PC-9 (cell line): ENCODE data around the gene INCA1. TPM values are rescaled to one million over a fixed set of nuclear protein-coding genes. Genes with fewer than 3 reads are reported as not detected.

Experiments used
- BruUV-seq: library from RNA; stranded (reverse); fragments of 400-500 nt; replicated peaks from 2 replicates; lab custom pipeline; 2021; lab: Mats Ljungman, UMichigan
- CTCF ChIA-PET: fragments of 300-600 bp; sonication (Branson Sonifier 250); formaldehyde crosslinking; loops from one replicate; lab custom pipeline; 2022; ENCODE audit warnings: antibody characterized with exemption; lab: Charles Lee
- POLR2A ChIA-PET: fragments of 300-600 bp; sonication (Branson Sonifier 250); formaldehyde crosslinking; loops from one replicate; lab custom pipeline; 2022; ENCODE audit warnings: antibody characterized with exemption; ENCODE audit not compliant: unreplicated experiment; lab: Charles Lee
- DNase-seq, 2 experiments: peaks; one replicate each; pipeline versions ENCODE4 v3.0.0 to v3.0.0-alpha.2; 2015 to 2022; ENCODE audit warnings: mixed read lengths in 1 of 2
- H2AFZ ChIP-seq: fragments of 200-600 bp; sonication (generic); 2 replicates; pipeline ENCODE4 v1.8.1; 2017; ENCODE audit warnings: antibody characterized with exemption
- H3F3A ChIP-seq: fragments of 200-600 bp; sonication (generic); 2 replicates; pipeline ENCODE4 v1.8.1; 2017; ENCODE audit warnings: antibody characterized with exemption, mild to moderate bottlenecking, low read depth; ENCODE audit not compliant: insufficient read depth
- H3K27ac ChIP-seq: fragments of 200-600 bp; sonication (generic); 2 replicates; pipeline ENCODE4 v1.6.1; 2016; ENCODE audit warnings: mixed run types
- H3K27me3 ChIP-seq: fragments of 200-600 bp; sonication (generic); 2 replicates; pipeline ENCODE4 v1.6.1; 2016; ENCODE audit warnings: low read depth, mixed run types; ENCODE audit not compliant: insufficient read depth
- H3K36me3 ChIP-seq: fragments of 200-600 bp; sonication (generic); 2 replicates; pipeline ENCODE4 v1.6.1; 2016; ENCODE audit warnings: low read depth, mixed run types
- H3K4me1 ChIP-seq: fragments of 200-600 bp; sonication (generic); replicated peaks from 2 replicates; pipeline ENCODE4 v1.6.1; 2016; ENCODE audit warnings: mixed run types; ENCODE audit not compliant: insufficient read depth
- H3K4me2 ChIP-seq: fragments of 200-600 bp; sonication (generic); 2 replicates; pipeline ENCODE4 v1.6.1; 2017; ENCODE audit warnings: mixed run types
- H3K4me3 ChIP-seq: fragments of 200-600 bp; sonication (generic); 2 replicates; pipeline ENCODE4 v1.6.1; 2016; ENCODE audit warnings: mixed run types
- H3K79me2 ChIP-seq: fragments of 200-600 bp; sonication (generic); 2 replicates; pipeline ENCODE4 v1.6.1; 2017; ENCODE audit warnings: low read depth, mixed run types
- H3K9me2 ChIP-seq: fragments of 200-600 bp; sonication (generic); 2 replicates; pipeline ENCODE4 v1.8.1; 2017; ENCODE audit warnings: mild to moderate bottlenecking; ENCODE audit not compliant: insufficient read depth
- H3K9me3 ChIP-seq: fragments of 200-600 bp; sonication (generic); 2 replicates; pipeline ENCODE4 v1.8.1; 2016; ENCODE audit warnings: low read depth; ENCODE audit not compliant: insufficient read depth
- H4K20me1 ChIP-seq: fragments of 200-600 bp; sonication (generic); 2 replicates; pipeline ENCODE4 v1.8.1; 2017; ENCODE audit not compliant: insufficient read depth
- EZH2 ChIP-seq: fragments of 200-600 bp; sonication (generic); IDR thresholded peaks from 2 replicates; pipeline ENCODE4 v1.8.0; 2017; ENCODE audit warnings: antibody characterized with exemption, low read depth
- intact Hi-C: fragments of 100-400 bp; cut with micrococcal nuclease; formaldehyde crosslinking; loops from one replicate; pipeline ENCODE4 v1.10.0; 2022; ENCODE audit not compliant: unreplicated experiment
- total RNA-seq: library from RNA; stranded (reverse); gene quantifications from 2 replicates; pipeline ENCODE4 v1.2.3, GENCODE V29; 2021
- TF ChIP-seq, protein P1 (sequence below): fragments of 200-600 bp; sonication (generic); conservative IDR thresholded peaks from 2 replicates; pipeline ENCODE4 v1.6.1; 2017; ENCODE audit warnings: mixed run types, antibody characterized with exemption, mild to moderate bottlenecking, moderate library complexity

INCA1 gene
- total RNA-seq, 1 experiment from 2014 or later = 2.9 TPM

- Histone ChIP-seq H3K27ac (peak overlapping the region; percentile 99), H3K4me3 (no peak overlapping the region), H3K27me3 (no peaks in the 10 kb centered on the region), H3K79me2 (peaks cover 80% of the 10 kb centered on the region), H3K36me3 (peaks cover 34% of the 10 kb centered on the region), H3K9me3 (no peaks in the 10 kb centered on the region), H3F3A (peaks cover 88% of the 10 kb centered on the region), H3K4me2 (no peak overlapping the region), H3K4me1 (peaks cover 32% of the 10 kb centered on the region), H3K9me2 (no peaks in the 10 kb centered on the region), H2AFZ (no peak overlapping the region), H4K20me1 (peaks cover 39% of the 10 kb centered on the region)
- ChIA-PET CTCF (no interaction called here), POLR2A (interaction anchor here (0.8 to 1.6 kb wide), 2 partner anchors 23 to 468 kb away, joined by 3 to 7 read pairs; partner anchors contain the start of gene SPAG7)
- no TSS peak for BruUV-seq
- TF ChIP-seq, protein P1, sequence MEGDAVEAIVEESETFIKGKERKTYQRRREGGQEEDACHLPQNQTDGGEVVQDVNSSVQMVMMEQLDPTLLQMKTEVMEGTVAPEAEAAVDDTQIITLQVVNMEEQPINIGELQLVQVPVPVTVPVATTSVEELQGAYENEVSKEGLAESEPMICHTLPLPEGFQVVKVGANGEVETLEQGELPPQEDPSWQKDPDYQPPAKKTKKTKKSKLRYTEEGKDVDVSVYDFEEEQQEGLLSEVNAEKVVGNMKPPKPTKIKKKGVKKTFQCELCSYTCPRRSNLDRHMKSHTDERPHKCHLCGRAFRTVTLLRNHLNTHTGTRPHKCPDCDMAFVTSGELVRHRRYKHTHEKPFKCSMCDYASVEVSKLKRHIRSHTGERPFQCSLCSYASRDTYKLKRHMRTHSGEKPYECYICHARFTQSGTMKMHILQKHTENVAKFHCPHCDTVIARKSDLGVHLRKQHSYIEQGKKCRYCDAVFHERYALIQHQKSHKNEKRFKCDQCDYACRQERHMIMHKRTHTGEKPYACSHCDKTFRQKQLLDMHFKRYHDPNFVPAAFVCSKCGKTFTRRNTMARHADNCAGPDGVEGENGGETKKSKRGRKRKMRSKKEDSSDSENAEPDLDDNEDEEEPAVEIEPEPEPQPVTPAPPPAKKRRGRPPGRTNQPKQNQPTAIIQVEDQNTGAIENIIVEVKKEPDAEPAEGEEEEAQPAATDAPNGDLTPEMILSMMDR = no peak
- no peak for TF ChIP-seq EZH2
- intact Hi-C loops = loop anchor here (10.0 kb wide), 1 partner anchor 109 kb away; the partner anchor contains the start of gene MINK1
- no peak for DNase-seq
Measured at GRCh38 chr17:4944163-4944553, 53.2 kb downstream of the INCA1 start.

DNA sequence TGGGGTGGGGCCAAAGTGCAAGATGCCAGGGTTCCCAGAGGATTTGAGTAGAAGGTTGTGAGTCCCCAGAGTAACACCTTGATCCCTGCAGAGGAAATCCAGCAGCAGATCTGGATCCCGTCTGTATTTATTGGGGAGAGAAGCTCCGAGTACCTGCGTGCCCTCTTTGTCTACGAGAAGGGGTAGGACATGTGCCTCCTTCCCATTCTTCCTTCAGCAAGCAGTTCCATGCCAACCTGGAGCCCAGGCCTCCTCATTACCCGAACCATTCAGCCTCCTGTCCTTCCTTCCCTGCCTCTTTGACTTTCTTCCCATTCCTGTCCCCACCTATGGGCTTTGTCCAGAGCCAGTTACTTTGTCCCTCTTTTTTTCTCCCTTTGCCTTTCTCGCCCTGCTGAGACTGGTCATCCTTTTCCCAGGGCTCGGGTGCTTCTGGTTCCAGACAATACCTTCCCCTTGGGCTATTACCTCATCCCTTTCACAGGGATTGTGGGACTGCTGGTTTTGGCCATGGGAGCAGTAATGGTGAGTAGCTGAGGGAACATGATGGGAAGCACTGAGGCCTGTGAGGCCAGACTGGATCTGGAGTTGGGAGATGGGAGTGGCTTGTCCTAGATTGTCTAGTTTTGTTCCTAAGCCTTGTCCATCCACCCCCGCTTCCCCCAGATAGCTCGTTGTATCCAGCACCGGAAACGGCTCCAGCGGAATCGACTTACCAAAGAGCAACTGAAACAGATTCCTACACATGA, 54.4 kb downstream of the INCA1 start:
- Histone ChIP-seq H4K20me1 (peaks cover 39% of the 10 kb centered on the region), H3K27me3 (no peaks in the 10 kb centered on the region), H3K27ac (no peak overlapping the region; the same call in 1 of the 2 replicates), H3K9me3 (no peaks in the 10 kb centered on the region), H3K79me2 (peaks cover 88% of the 10 kb centered on the region), H3K9me2 (no peaks in the 10 kb centered on the region), H3F3A (peaks cover 86% of the 10 kb centered on the region), H3K36me3 (peaks cover 34% of the 10 kb centered on the region), H3K4me3 (no peak overlapping the region), H3K4me1 (peaks cover 43% of the 10 kb centered on the region), H2AFZ (no peak overlapping the region), H3K4me2 (no peak overlapping the region)
- POLR2A ChIA-PET = no interaction called here
- TF ChIP-seq, protein P1 = no peak
- no peak for TF ChIP-seq EZH2
- no peak for DNase-seq
- no TSS peak for BruUV-seq
- intact Hi-C loops = loop anchor here (10.0 kb wide), 1 partner anchor 108 kb away; the partner anchor contains the start of gene MINK1
- CTCF ChIA-PET = no interaction called here

GRCh38 chr17:4941319-4941610, 56.1 kb downstream of the INCA1 start:
- ChIA-PET POLR2A (interaction anchor here (2.3 kb wide), 1 partner anchor 26 kb away, joined by 19 read pairs; the partner anchor contains the start of gene SPAG7), CTCF (no interaction called here)
- TF ChIP-seq, protein P1 = no peak
- TF ChIP-seq EZH2 = no peak
- H4K20me1 ChIP-seq = peaks cover 25% of the 10 kb centered on the region
- H3K4me2 ChIP-seq = peak overlapping the region; percentile 100
- DNase-seq = no peak
- no TSS peak for BruUV-seq
- H3K9me3 ChIP-seq = no peaks in the 10 kb centered on the region
- H3K4me1 ChIP-seq = peaks cover 37% of the 10 kb centered on the region
- H3K4me3 ChIP-seq = peak overlapping the region; percentile 93
- peaks cover 29% of the 10 kb centered on the region for H3K36me3 ChIP-seq
- peak overlapping the region; percentile 87 for H3K27ac ChIP-seq
- peaks cover 72% of the 10 kb centered on the region for H3F3A ChIP-seq
- H3K27me3 ChIP-seq = no peaks in the 10 kb centered on the region
- no peaks in the 10 kb centered on the region for H3K9me2 ChIP-seq
- H3K79me2 ChIP-seq = peaks cover 75% of the 10 kb centered on the region
- H2AFZ ChIP-seq = peak overlapping the region; percentile 79; the same call in 1 of the 2 replicates
- intact Hi-C loops = loop anchor here (10.0 kb wide), 1 partner anchor 106 kb away; the partner anchor contains the start of gene MINK1
